HepG2 (cell line): ENCODE measurements around the gene OR8B3. TPM values are rescaled to one million over a fixed set of nuclear protein-coding genes. Genes with fewer than 3 reads are reported as not detected.

Experiments used
- ATAC-seq: fragments of 200-7000 bp; cut with Tn5 transposase; 3 replicates; pipeline ENCODE4 v1.9.1; 2020; ENCODE audit warnings: mild to moderate bottlenecking, moderate library complexity
- BruUV-seq: library from RNA; stranded (reverse); fragments of 400-500 nt; replicated peaks from 2 replicates; lab custom pipeline; 2021; lab: Mats Ljungman, UMichigan
- CTCF ChIA-PET: fragments of 300-600 bp; formaldehyde crosslinking; extraction: SDS; loops from one replicate; lab custom pipeline; 2021; ENCODE audit warnings: low total read pairs, inconsistent platforms, low intra/inter-chr PET ratio; lab: Yijun Ruan, JAX
- POLR2A ChIA-PET: fragments of 350-600 bp; sonication (Branson Sonifier 250); formaldehyde crosslinking; loops from one replicate; lab custom pipeline; 2020; ENCODE audit warnings: antibody characterized with exemption, inconsistent platforms; lab: Yijun Ruan, JAX
- DNase-seq: peaks from one replicate; pipeline ENCODE4 v3.0.0-alpha.2; 2015; ENCODE audit warnings: low spot score
- FAIRE-seq: peaks from 3 replicates; lab custom pipeline; 2011; peaks lifted over from hg19 to GRCh38; lab: Jason Lieb, UNC
- H2AFZ ChIP-seq: one replicate; pipeline ENCODE4 v1.6.1; 2011; ENCODE audit warnings: low read length, inconsistent platforms
- H3K27ac ChIP-seq: fragments of 300-600 bp; 3 replicates; pipeline ENCODE4 v1.8.0; 2011; ENCODE audit warnings: mixed run types, mild to moderate bottlenecking, mixed read lengths, low read length, inconsistent platforms; ENCODE audit not compliant: insufficient read depth; ENCODE audit errors: extremely low read length
- H3K27me3 ChIP-seq, 2 experiments: fragments of 200-600 bp in 1 of 2; 2 replicates in 1 of 2; 3 replicates in 1 of 2; pipeline versions ENCODE4 v1.6.0 to v1.8.0; 2011; ENCODE audit warnings: low read length in 2 of 2, mild to moderate bottlenecking in 2 of 2, moderate library complexity in 2 of 2, inconsistent platforms in 1 of 2; ENCODE audit not compliant: insufficient read depth in 2 of 2, control insufficient read depth in 1 of 2
- H3K36me3 ChIP-seq, 2 experiments: fragments of 200-600 bp in 1 of 2; replicated peaks in 1 of 2; 2 replicates in 1 of 2; 3 replicates in 1 of 2; pipeline versions ENCODE4 v1.5.1 to v1.8.0; 2011; ENCODE audit warnings: low read length in 2 of 2, inconsistent platforms in 1 of 2; ENCODE audit not compliant: insufficient read depth in 2 of 2, control insufficient read depth in 1 of 2
- H3K4me1 ChIP-seq: 2 replicates; pipeline ENCODE4 v1.5.1; 2012; ENCODE audit warnings: low read length, inconsistent platforms; ENCODE audit not compliant: insufficient read depth
- H3K4me2 ChIP-seq: 2 replicates; pipeline ENCODE4 v1.6.0; 2011; ENCODE audit warnings: low read depth, low read length, inconsistent platforms
- H3K4me3 ChIP-seq, 3 experiments: fragments of 200-600 bp in 1 of 3; sonication (generic), shearing (Covaris generic) in 1 of 3; replicated peaks in 1 of 3; 2 replicates each; pipeline ENCODE4 v1.5.1; 2011 to 2016; ENCODE audit warnings: low read length in 3 of 3, inconsistent platforms in 2 of 3, low read depth in 2 of 3, mild to moderate bottlenecking in 2 of 3, control low read depth in 1 of 3, mixed read lengths in 1 of 3; ENCODE audit not compliant: insufficient read depth in 1 of 3
- H3K79me2 ChIP-seq: one replicate; pipeline ENCODE4 v1.6.1; 2011; ENCODE audit warnings: low read length, inconsistent platforms; ENCODE audit not compliant: insufficient read depth
- H3K9ac ChIP-seq: 2 replicates; pipeline ENCODE4 v1.6.0; 2011; ENCODE audit warnings: mild to moderate bottlenecking, low read depth, low read length, inconsistent platforms; ENCODE audit not compliant: insufficient read depth
- H3K9me3 ChIP-seq: 2 replicates; pipeline ENCODE4 v1.5.1; 2012; ENCODE audit warnings: mild to moderate bottlenecking, low read length
- H4K20me1 ChIP-seq: 2 replicates; pipeline ENCODE4 v1.6.0; 2011; ENCODE audit warnings: inconsistent platforms, mild to moderate bottlenecking, low read length, moderate library complexity; ENCODE audit not compliant: insufficient read depth
- ASH2L ChIP-seq: fragments of 300-600, 200-600 bp; sonication (generic); IDR thresholded peaks from 2 replicates; pipeline ENCODE4 v1.7.0; 2017; ENCODE audit warnings: low read depth, mild to moderate bottlenecking, moderate library complexity, mixed read lengths, low read length; ENCODE audit not compliant: insufficient read length
- JUND ChIP-seq: sonication (generic); formaldehyde crosslinking; IDR thresholded peaks from 2 replicates; pipeline ENCODE4 v1.8.0; 2022; ENCODE audit warnings: mild to moderate bottlenecking, missing genetic modification reagents
- PHF20 ChIP-seq: sonication (generic); formaldehyde crosslinking; IDR thresholded peaks from 2 replicates; pipeline ENCODE4 v1.5.0; 2020; ENCODE audit warnings: mild to moderate bottlenecking, missing genetic modification reagents
- TOE1 ChIP-seq: sonication (generic); formaldehyde crosslinking; IDR thresholded peaks from 2 replicates; pipeline ENCODE4 v1.4.0; 2020; ENCODE audit warnings: mild to moderate bottlenecking, missing genetic modification reagents
- ZNF563 ChIP-seq: sonication (generic); formaldehyde crosslinking; IDR thresholded peaks from 2 replicates; pipeline ENCODE4 v1.8.0; 2022; ENCODE audit warnings: mild to moderate bottlenecking, moderate library complexity, missing genetic modification reagents
- WGBS: methylation state at CpG from one replicate; pipeline ENCODE4 v1.1.6; 2017; ENCODE audit warnings: low lambda C conversion rate; 5-methylcytosine and 5-hydroxymethylcytosine counted together
- in situ Hi-C: cut with HindIII; loops from 2 replicates; pipeline ENCODE4 v1.10.0; 2017; ENCODE audit warnings: low pct_unique_long_range_greater_than_20kb; ENCODE audit not compliant: extremely low pct_ligation_motif_present
- intact Hi-C: fragments of 100-400 bp; cut with micrococcal nuclease; formaldehyde crosslinking; loops from one replicate; pipeline ENCODE4 v1.10.0; 2022; ENCODE audit not compliant: unreplicated experiment
- polyA plus RNA-seq, 8 experiments: library from polyadenylated mRNA; depleted of rRNA in 3 of 8; stranded (reverse) in 7 of 8; unstranded in 1 of 8; fragments of >200 nt; fragmentation: Illumina TruSeq in 4 of 8; extraction: Trizol in 4 of 8; gene quantifications; 2 replicates each; pipeline versions ENCODE4 v1.2.1 to v1.2.3, GENCODE V29; 2011 to 2016; ENCODE audit warnings: low read depth in 4 of 8, missing spikeins in 1 of 8, mixed read lengths in 1 of 8; ENCODE audit not compliant: insufficient read depth in 1 of 8
- total RNA-seq, 5 experiments: library from RNA; depleted of rRNA; stranded (reverse); fragments of >200 nt; fragmentation: Illumina TruSeq; extraction: Trizol; gene quantifications; 2 replicates each; pipeline ENCODE4 v1.2.3, GENCODE V29; 2016; ENCODE audit warnings: low read depth in 1 of 5
- TF ChIP-seq, protein P1 (sequence below): IDR thresholded peaks from 2 replicates; pipeline ENCODE4 v1.6.1; 2012; ENCODE audit warnings: inconsistent platforms
- TF ChIP-seq, protein P2 (sequence below): sonication (generic); formaldehyde crosslinking; IDR thresholded peaks from 2 replicates; pipeline ENCODE4 v1.5.0; 2020; ENCODE audit warnings: mild to moderate bottlenecking, missing genetic modification reagents
- TF ChIP-seq, protein P3 (sequence below): sonication (generic); formaldehyde crosslinking; conservative IDR thresholded peaks from 2 replicates; pipeline ENCODE4 v1.8.1; 2023; ENCODE audit warnings: missing genetic modification reagents

The OR8B3 gene
- total and polyA plus RNA-seq, 2 of the 13 experiments (the other 11 are each of a cell fraction or from before 2014, with no cell fraction given), result not detected

DNA sequence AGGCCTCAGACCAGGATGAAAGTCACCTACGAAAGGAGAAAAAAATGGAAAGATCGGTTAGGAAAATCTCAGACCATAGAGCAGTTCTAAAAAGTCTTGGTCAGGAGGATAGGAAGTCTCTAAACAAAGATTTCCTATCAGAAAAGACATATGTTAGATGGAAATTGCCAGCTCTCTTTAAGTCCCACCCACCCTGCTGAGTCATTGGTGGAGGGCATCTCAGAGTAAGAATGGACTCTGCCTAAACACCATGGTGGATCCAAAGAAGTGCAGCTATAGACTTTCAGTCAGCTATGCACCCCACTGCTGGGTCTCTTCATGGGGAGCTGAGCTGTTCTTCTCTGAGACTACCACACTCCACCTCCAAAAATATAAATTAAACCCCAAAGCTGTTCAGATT, 18.2 kb downstream of the OR8B3 start:
- FAIRE-seq, result no peak

More for the DNA sequence above, 18.2 kb downstream of the OR8B3 start:
- Histone ChIP-seq H3K4me3 (no peak overlapping the region), H3K9me3 (no peaks in the 10 kb centered on the region), H3K4me2 (no peak overlapping the region), H3K36me3 (no peaks in the 10 kb centered on the region), H3K4me1 (no peaks in the 10 kb centered on the region), H2AFZ (no peak overlapping the region), H3K9ac (no peak overlapping the region), H3K79me2 (no peaks in the 10 kb centered on the region), H3K27me3 (no peaks in the 10 kb centered on the region), H3K27ac (no peak overlapping the region), H4K20me1 (no peaks in the 10 kb centered on the region)
- DNase-seq (no peak), ATAC-seq (no peak)
- TF ChIP-seq, protein P1, sequence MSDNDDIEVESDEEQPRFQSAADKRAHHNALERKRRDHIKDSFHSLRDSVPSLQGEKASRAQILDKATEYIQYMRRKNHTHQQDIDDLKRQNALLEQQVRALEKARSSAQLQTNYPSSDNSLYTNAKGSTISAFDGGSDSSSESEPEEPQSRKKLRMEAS, result no peak
- TF ChIP-seq TOE1 (CRISPR knock-in tag) (no peak), ASH2L (no peak), ZNF563 (CRISPR knock-in tag) (no peak), PHF20 (CRISPR knock-in tag) (no peak), JUND (CRISPR knock-in tag) (no peak)
- TF ChIP-seq, protein P2, sequence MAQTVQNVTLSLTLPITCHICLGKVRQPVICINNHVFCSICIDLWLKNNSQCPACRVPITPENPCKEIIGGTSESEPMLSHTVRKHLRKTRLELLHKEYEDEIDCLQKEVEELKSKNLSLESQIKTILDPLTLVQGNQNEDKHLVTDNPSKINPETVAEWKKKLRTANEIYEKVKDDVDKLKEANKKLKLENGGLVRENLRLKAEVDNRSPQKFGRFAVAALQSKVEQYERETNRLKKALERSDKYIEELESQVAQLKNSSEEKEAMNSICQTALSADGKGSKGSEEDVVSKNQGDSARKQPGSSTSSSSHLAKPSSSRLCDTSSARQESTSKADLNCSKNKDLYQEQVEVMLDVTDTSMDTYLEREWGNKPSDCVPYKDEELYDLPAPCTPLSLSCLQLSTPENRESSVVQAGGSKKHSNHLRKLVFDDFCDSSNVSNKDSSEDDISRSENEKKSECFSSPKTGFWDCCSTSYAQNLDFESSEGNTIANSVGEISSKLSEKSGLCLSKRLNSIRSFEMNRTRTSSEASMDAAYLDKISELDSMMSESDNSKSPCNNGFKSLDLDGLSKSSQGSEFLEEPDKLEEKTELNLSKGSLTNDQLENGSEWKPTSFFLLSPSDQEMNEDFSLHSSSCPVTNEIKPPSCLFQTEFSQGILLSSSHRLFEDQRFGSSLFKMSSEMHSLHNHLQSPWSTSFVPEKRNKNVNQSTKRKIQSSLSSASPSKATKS, result no peak
- TF ChIP-seq, protein P3, sequence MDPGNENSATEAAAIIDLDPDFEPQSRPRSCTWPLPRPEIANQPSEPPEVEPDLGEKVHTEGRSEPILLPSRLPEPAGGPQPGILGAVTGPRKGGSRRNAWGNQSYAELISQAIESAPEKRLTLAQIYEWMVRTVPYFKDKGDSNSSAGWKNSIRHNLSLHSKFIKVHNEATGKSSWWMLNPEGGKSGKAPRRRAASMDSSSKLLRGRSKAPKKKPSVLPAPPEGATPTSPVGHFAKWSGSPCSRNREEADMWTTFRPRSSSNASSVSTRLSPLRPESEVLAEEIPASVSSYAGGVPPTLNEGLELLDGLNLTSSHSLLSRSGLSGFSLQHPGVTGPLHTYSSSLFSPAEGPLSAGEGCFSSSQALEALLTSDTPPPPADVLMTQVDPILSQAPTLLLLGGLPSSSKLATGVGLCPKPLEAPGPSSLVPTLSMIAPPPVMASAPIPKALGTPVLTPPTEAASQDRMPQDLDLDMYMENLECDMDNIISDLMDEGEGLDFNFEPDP (CRISPR knock-in tag), result no peak
- intact Hi-C loops, result no loop called here
- POLR2A ChIA-PET, result no interaction called here
- 58% methylated on average over 2 of the region's 2 CpGs for WGBS
- in situ Hi-C loops, result no loop called here
- CTCF ChIA-PET, result no interaction called here
- BruUV-seq, result no TSS peak
